GDM1 (cell line): ENCODE data around the gene RMND5B.
"Not testable (repeated sequence)": the region's sequence is repeated elsewhere in the genome, so short reads cannot be mapped to it uniquely, and the experiment has no call there.

Experiments used
- DNase-seq: peaks from one replicate; lab custom pipeline; 2025; lab: John Stamatoyannopoulos, UW

The RMND5B gene

GRCh38 chr5:178130576-178131445 lies at the start of gene RMND5B:
RMND5B (plus strand) TSS chr5:178131014; CDS start chr5:178138120, 7,106 bp downstream.
- DNase-seq = peak; percentile 69

DNA sequence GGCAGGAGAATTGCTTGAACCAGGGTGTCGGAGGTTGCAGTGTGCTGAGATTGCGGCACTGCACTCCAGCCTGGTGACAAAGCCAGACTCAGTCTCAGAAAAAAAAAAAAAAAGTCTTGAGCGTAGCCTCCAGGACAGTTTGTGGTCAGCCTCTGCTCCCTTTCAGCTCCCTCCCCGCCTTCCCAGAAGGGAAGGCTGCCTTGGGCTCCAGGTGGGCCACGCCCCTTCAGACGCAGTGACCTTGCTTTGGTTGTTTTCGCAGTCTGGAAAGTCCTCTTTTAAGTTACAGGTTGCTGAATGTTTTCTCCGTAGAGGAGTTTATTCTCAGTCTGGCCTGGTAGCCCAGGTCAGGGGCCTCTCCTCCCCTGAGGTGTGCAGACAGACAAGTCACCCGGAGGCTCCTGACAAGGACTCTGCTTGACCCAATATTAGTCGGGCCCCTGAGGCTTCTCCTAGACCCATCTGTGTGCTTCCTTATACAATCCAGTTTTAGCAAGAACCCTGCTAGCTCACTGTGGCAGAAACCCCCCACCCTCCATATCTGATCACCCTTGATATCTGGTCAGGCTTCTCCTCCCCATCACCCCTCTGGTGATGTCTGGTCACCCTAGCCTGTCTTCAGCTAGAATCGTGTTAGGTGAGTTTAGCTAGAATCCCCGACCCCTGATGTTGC lies 49.1 kb upstream of the RMND5B start:
- DNase-seq = no peak

DNA sequence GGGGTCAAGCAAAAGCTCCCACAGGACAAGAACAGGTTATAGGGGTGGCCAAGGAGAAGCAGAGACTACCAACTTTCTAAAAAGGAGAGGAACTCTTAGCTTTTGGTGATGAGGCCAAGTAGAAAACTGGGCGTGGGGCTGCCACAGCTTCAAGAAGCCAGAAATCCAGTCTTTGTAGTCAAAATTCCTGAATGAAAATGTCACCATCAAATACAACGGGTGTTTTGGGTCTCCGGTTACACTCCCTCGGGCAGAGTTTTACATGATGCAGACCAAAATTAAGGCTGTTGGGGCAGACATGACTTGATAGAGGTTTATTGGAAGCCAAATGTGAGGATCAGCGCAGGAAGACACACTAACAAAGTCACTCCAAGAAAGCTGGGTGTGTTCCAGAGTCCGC lies 46.9 kb upstream of the RMND5B start:
- DNase-seq = no peak

DNA sequence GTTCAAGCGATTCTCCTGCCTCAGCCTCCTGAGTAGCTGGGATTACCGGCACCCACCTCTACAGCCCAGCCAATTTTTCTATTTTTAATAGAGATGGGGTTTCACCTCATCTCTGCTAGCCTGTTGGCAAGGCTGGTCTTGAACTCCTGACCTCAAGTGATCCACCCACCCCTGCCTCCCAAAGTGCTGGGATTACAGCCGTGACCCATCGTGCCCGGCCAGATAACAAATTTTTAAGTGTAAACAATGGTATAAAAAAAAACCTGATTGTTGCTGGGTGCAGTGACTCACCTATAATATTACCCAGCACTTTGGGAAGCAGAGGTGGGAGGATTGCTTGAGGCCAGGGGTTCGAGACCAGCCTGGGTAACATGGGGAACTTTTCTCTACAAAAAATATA lies 45.5 kb upstream of the RMND5B start:
- no peak for DNase-seq

DNA sequence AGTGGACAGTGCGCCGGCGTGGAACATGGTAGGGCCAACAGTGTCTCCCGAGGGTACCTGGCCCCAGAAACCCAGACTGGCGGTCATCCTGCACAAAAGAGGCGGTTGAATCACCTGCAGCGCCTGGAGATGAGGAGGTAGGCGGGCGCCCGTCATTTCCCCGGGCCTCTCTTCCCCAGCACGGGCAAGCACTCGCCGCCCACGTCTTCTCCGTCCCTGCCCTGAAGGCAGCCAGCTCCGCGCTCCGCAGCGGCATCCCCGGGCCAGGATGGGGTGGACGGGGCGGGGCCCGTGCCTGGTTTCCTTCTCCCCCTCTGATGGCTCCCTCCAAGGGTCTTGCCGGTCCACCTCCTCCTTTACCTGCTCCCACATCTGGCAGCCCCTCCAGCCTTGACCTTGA lies 44.5 kb upstream of the RMND5B start:
- no peak for DNase-seq

DNA sequence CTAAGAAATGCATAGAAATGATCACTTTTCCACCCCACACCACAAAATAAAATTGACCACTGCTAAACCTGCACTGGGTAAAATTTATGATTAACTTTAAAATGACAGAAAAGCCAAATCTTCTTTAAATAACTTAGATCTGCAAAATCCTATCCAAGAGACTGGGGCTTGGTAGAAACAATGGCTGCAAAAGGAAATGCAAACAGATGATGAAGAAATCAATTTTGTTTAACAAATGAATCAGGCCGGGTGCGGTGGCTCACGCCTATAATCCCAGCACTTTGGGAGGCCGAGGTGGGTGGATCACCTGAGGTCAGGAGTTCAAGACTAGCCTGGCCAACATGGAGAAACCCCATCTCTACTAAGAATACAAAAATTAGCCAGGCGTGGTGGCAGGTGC lies 43.6 kb upstream of the RMND5B start:
- not testable (repeated sequence) for DNase-seq

DNA sequence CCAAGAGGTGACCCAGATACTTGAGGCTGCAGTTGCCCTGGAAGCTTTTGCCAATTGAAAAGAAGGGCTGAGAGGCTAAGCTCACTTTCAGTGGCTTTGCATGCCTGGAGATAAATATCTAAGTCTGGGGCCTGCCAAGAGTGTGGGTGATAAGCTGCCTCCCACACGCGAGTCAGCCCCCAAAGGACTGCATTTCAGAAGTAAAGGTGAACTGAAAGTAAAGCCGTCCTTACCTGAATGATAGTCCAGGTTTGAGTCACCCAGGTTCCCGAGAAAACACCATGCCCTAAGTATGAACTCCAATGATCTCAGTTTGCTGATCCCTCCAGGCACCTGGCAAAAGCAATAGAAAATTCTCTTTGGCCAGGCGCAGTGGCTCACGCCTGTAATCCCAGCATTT lies 40.0 kb upstream of the RMND5B start:
- DNase-seq = no peak

- DNase-seq = no peak
Measured at GRCh38 chr5:178093134-178093533, 37.7 kb upstream of the RMND5B start.

DNA sequence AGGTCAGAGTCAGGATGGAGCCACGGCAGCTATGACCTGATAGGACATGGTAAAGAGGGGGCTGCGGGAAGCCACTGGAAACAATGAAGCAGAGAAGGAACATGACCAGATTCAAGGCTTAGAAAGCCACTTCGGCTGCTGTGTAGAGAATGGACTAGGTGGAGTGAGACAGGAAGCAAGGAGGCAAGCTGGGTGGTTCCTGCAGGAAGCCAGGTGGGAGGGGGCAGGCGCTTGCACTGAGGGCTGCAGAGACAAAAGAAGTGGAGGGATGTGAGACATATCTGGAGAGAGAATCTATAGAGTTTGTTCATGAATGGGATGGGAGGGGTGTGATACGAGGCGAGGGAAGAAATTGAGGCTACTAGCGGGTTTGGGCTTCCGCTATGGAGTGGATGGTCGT lies 36.5 kb upstream of the RMND5B start:
- no peak for DNase-seq

- no peak for DNase-seq
Measured at GRCh38 chr5:178098685-178099084, 32.1 kb upstream of the RMND5B start.

DNA sequence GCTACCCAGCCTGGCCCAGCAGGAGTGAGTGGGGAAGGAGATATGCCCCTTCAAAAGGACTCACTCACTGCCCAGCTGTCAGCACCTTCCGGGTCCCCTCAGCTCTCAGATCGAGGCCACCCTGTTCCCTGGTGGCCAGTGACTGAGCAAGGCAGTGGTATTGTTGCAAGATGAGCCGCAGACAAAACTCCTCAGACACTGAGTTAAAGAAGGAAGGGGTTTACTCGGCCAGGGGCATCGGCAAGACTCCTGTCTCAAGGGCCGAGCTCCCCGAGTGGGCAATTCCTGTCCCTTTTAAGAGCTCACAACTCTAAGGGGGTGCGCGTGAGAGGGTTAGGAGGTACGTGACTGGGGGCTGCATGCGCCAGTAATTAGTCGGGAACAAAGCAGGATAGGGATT lies 27.2 kb upstream of the RMND5B start:
- DNase-seq = no peak

GRCh38 chr5:178104492-178104891 lies 26.3 kb upstream of the RMND5B start:
- DNase-seq = no peak

GRCh38 chr5:178106086-178106485 lies 24.7 kb upstream of the RMND5B start:
- no peak for DNase-seq

GRCh38 chr5:178106556-178107239 lies 24.1 kb upstream of the RMND5B start:
- DNase-seq = no peak

DNA sequence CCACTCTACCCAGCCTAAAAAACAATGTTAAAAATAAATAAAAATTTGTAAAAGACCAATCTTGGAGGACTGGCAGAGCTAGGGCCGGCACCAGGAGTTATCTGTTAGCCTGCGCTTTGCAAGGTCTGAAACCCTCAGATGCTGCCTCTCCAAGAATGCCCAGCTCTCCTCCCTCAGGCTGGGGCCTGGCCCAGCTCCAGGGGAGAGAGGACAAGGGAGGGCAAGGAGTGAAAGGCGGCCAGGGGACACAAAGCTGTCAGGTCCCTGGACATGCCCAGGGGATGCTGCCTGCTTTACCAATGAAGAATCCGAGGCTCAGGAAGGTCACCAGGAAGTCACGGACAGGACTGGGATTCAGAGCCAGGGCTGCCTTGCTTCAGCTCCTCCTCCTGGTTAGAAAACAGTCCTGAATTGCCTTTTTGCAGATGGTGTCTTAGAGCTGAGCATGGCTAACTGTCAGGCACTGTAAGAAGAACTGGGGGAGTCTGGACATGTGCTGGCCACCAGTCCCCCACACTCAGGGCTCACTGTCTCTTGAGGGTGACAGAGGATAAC lies 23.0 kb upstream of the RMND5B start:
- DNase-seq = no peak

DNA sequence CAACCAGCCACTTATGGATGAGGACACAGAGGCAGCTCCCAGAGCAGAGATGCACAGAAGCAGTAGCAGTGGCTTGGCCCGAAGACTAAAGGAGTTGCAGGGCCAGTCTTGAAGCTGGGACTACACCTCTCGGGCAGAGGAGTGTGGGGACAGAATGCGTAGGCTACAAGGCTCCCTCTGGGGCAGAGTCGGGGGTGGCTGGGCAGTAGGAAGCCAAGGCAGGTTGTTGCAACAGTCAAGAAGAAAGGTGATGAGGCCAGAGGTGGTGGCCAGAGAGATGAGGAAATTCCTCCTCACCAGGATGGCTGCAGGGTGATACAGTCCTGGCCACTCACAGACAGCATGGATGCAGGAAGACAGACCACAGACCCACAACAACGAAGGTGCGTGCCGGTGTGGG lies 22.4 kb upstream of the RMND5B start:
- DNase-seq = no peak

DNA sequence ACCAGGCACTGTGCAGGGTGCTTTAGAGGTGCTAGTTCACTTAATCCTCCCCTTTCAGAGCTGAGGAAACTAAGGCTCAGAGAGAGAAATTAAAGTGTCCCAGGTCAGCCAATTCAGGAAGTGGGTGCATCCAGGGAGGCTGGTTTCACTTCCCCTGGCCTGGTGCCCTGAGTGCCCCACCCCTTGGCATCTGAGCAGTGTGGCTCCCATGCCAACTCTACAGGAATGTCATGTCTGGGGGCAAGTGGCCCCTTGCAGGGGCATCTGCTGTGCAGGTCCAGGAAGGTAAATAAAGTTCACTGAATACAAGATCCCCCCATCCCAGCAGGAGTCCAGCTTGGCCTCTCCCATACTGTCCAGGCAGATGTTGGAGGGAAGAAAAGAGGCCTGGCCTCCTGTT lies 21.8 kb upstream of the RMND5B start:
- no peak for DNase-seq

DNA sequence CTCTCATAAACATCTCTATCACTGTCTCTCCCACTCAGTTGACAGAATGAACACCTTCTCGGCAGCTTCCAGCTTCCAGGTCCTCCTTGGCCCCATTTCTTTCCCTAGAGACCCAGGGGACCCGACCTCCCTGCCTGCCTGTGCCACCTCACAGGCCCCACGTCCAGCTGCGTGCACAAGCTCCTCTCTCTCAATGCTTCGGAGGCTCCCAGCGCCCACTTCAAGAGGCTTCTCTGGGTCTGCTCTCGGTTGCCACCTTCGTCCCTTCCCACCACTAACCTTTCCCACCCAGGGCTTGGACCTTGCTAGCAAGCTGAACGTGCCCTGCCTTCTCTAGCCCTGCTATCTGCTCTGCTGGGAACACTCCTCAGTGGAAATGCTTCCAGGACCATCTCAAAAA lies 20.3 kb upstream of the RMND5B start:
- DNase-seq = no peak

DNA sequence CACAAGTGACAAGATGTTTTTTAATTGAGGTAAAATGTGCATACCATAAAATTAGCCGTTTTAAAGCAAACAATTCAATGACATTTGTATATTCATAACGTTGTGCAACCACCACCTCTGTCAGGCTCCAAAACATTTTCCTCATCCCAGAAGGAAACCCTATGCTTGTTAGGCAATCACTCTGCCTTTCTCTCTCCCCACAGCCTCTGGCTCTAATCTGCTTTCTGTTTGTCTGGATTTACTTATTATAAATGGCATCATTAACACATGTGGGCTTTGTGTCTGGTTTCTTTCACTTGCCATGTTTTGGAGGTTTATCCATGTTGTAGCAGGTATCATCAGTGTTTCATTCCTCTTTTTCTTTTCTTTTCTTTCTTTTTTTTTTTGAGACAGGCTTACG lies 18.9 kb upstream of the RMND5B start:
- no peak for DNase-seq

- no peak for DNase-seq
Measured at GRCh38 chr5:178112545-178112944, 18.3 kb upstream of the RMND5B start.

- no peak for DNase-seq
Measured at GRCh38 chr5:178113141-178113787, 17.6 kb upstream of the RMND5B start, which contains the start of gene N4BP3. N4BP3 (plus strand) TSS chr5:178113532; CDS start chr5:178119584, 6,052 bp downstream.

GRCh38 chr5:178113841-178114324 lies 16.9 kb upstream of the RMND5B start:
- no peak for DNase-seq
